Measurements from ENCODE around the gene CITED2.
"Not testable (repeated sequence)": the region's sequence is repeated elsewhere in the genome, so short reads cannot be mapped to it uniquely, and the experiment has no call there.

The CITED2 gene

GRCh38 chr6:139364982-139365379, 9.5 kb downstream of the CITED2 start:
- DNase-seq (ENCODE audit: low read depth, low spot score), result no peak

- DNase-seq (ENCODE audit: low read depth, low spot score), result no peak
Observed at GRCh38 chr6:139364302-139364981, 10.0 kb downstream of the CITED2 start.

GRCh38 chr6:139363797-139364196, 10.7 kb downstream of the CITED2 start:
- not testable (repeated sequence) for DNase-seq (ENCODE audit: low read depth, low spot score)

GRCh38 chr6:139363123-139363522, 11.3 kb downstream of the CITED2 start:
- DNase-seq (ENCODE audit: low read depth, low spot score), result not testable (repeated sequence)

- DNase-seq (ENCODE audit: low read depth, low spot score), result no peak
Observed at GRCh38 chr6:139361211-139361610, 13.2 kb downstream of the CITED2 start.

- no peak for DNase-seq (ENCODE audit: low read depth, low spot score)
Observed at GRCh38 chr6:139356924-139357323, 17.5 kb downstream of the CITED2 start.

GRCh38 chr6:139355777-139356445, 18.5 kb downstream of the CITED2 start:
- DNase-seq (ENCODE audit: low read depth, low spot score), result peak; percentile 32

- no peak for DNase-seq (ENCODE audit: low read depth, low spot score)
Observed at GRCh38 chr6:139355172-139355571, 19.3 kb downstream of the CITED2 start.

- no peak for DNase-seq (ENCODE audit: low read depth, low spot score)
Observed at GRCh38 chr6:139354189-139354588, 20.3 kb downstream of the CITED2 start.

GRCh38 chr6:139349464-139350020, 24.9 kb downstream of the CITED2 start:
- peak; percentile 36 for DNase-seq (ENCODE audit: low read depth, low spot score)

- DNase-seq (ENCODE audit: low read depth, low spot score), result no peak
Observed at GRCh38 chr6:139346392-139346791, 28.1 kb downstream of the CITED2 start.

GRCh38 chr6:139344186-139344963, 30.1 kb downstream of the CITED2 start:
- DNase-seq (ENCODE audit: low read depth, low spot score), result no peak

GRCh38 chr6:139343052-139343750, 31.2 kb downstream of the CITED2 start:
- DNase-seq (ENCODE audit: low read depth, low spot score), result peak; percentile 7

- no peak for DNase-seq (ENCODE audit: low read depth, low spot score)
Observed at GRCh38 chr6:139341060-139341459, 33.4 kb downstream of the CITED2 start.

GRCh38 chr6:139338795-139339194, 35.7 kb downstream of the CITED2 start:
- DNase-seq (ENCODE audit: low read depth, low spot score), result no peak

GRCh38 chr6:139337830-139338229, 36.6 kb downstream of the CITED2 start:
- no peak for DNase-seq (ENCODE audit: low read depth, low spot score)

- DNase-seq (ENCODE audit: low read depth, low spot score), result no peak
Observed at GRCh38 chr6:139337001-139337400, 37.4 kb downstream of the CITED2 start.

- DNase-seq (ENCODE audit: low read depth, low spot score), result no peak
Observed at GRCh38 chr6:139336488-139336887, 38.0 kb downstream of the CITED2 start.

- DNase-seq (ENCODE audit: low read depth, low spot score), result no peak
Observed at GRCh38 chr6:139335447-139336210, 38.8 kb downstream of the CITED2 start.

GRCh38 chr6:139334806-139335446, 39.5 kb downstream of the CITED2 start:
- no peak for DNase-seq (ENCODE audit: low read depth, low spot score)

Measured in ELF-1 (cell line).